ENCODE measurements around the gene PRR20G. TPM values are rescaled to one million over a fixed set of nuclear protein-coding genes. Genes with fewer than 3 reads are reported as not detected.

Gene PRR20G
- total RNA-seq, 1 donor, result not detected

DNA sequence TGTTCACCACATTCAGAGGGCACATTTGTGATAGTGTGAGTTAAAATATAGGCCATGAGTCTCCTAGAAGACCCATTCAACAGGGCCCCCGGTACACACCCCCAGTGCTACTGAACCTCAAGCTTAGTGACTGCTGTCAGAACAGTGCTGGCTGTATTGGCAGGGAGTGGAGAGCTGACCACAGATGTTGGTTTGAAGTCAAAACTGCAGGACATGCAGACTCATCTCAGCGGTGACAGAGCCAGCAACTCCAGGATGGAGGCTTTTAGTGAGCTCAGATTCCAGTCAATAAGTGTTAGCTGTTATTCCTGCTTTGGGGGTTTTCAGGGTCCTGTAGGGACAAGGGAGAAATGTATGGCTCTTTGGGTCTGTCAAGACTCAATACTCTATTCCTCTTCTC is 29.1 kb downstream of the PRR20G start:
- Histone ChIP-seq H3K27me3 (ENCODE audit: insufficient read depth, low read length) (peaks cover 14% of the 10 kb centered on the region), H3K4me2 (ENCODE audit: insufficient read depth, low read length) (no peak overlapping the region), H3K36me3 (ENCODE audit: insufficient read depth, low read length) (no peaks in the 10 kb centered on the region), H3K27ac (ENCODE audit: low read depth, low read length) (no peak overlapping the region), H4K20me1 (ENCODE audit: insufficient read depth, low read length) (no peaks in the 10 kb centered on the region), H2AFZ (ENCODE audit: low read length) (no peak overlapping the region), H3K9me3 (ENCODE audit: low read depth, low read length) (no peaks in the 10 kb centered on the region), H3K4me1 (ENCODE audit: insufficient read depth, low read length) (no peaks in the 10 kb centered on the region), H3K79me2 (ENCODE audit: insufficient read depth, low read length) (no peaks in the 10 kb centered on the region), H3K4me3 (ENCODE audit: insufficient read depth, low read length) (no peak overlapping the region)
- DNase-seq (ENCODE audit: insufficient read length, low spot score, missing footprints), result no peak
- TF ChIP-seq, protein P1, sequence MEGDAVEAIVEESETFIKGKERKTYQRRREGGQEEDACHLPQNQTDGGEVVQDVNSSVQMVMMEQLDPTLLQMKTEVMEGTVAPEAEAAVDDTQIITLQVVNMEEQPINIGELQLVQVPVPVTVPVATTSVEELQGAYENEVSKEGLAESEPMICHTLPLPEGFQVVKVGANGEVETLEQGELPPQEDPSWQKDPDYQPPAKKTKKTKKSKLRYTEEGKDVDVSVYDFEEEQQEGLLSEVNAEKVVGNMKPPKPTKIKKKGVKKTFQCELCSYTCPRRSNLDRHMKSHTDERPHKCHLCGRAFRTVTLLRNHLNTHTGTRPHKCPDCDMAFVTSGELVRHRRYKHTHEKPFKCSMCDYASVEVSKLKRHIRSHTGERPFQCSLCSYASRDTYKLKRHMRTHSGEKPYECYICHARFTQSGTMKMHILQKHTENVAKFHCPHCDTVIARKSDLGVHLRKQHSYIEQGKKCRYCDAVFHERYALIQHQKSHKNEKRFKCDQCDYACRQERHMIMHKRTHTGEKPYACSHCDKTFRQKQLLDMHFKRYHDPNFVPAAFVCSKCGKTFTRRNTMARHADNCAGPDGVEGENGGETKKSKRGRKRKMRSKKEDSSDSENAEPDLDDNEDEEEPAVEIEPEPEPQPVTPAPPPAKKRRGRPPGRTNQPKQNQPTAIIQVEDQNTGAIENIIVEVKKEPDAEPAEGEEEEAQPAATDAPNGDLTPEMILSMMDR (IDR thresholded peaks at IDR 0.05; ENCODE audit: extremely low read depth, low read depth, low read length), result no peak

DNA sequence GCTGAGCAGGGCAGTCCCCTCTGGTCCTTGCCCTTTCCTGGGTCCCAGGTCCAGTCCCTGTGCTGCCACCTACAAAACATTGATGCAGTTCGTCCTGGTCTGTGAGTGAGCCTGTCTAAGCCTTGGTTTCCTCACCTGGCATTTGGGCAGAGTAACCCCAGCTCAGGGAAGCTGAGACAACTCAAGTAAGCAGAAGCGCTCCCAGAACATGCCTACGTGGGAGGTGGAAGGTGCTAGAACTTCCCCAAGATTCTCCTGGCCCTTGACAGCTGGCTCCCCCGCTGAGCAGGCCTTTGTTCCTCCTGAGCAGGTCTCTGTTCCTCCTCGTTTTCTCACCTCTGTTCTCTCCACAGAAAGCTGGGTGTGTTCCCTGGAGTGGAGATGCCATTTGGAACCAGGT is 30.5 kb downstream of the PRR20G start:
- no peak for DNase-seq (ENCODE audit: insufficient read length, low spot score, missing footprints)
- Histone ChIP-seq H3K79me2 (ENCODE audit: insufficient read depth, low read length) (no peaks in the 10 kb centered on the region), H3K27me3 (ENCODE audit: insufficient read depth, low read length) (peaks cover 14% of the 10 kb centered on the region), H3K9me3 (ENCODE audit: low read depth, low read length) (no peaks in the 10 kb centered on the region), H3K4me3 (ENCODE audit: insufficient read depth, low read length) (no peak overlapping the region), H3K27ac (ENCODE audit: low read depth, low read length) (no peak overlapping the region), H2AFZ (ENCODE audit: low read length) (no peak overlapping the region), H3K4me2 (ENCODE audit: insufficient read depth, low read length) (no peak overlapping the region), H3K4me1 (ENCODE audit: insufficient read depth, low read length) (no peaks in the 10 kb centered on the region), H4K20me1 (ENCODE audit: insufficient read depth, low read length) (no peaks in the 10 kb centered on the region), H3K36me3 (ENCODE audit: insufficient read depth, low read length) (no peaks in the 10 kb centered on the region)
- TF ChIP-seq, protein P1 (IDR thresholded peaks at IDR 0.05; ENCODE audit: extremely low read depth, low read depth, low read length), result no peak

DNA sequence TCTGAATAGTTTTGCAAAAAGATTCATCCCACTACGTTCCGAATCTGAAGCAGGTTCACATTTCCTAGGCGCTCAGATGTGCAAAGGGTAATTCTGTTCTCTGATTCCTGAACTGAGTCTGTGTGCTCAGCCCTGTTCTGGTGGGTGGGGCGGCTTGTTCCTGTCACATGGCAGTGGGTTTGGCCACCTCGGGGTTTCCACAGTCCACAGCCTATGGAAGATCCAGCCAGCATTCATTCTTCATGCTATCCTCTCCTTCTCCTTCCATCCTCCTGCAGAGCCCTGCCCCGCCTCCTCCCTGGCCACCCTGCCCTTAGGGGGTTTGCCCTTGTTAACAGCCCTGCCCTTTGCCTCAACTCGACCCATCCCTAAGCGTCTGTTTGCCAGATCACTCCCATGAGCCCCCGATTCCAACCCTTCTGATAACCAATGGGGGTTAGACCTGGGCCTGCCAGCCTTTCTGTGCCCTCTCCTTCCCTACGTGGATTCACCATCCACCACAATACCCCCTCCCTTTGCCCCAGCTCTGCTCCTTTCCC is 31.0 kb downstream of the PRR20G start:
- H3K4me2 ChIP-seq (ENCODE audit: insufficient read depth, low read length), result no peak overlapping the region
- H3K4me1 ChIP-seq (ENCODE audit: insufficient read depth, low read length), result no peaks in the 10 kb centered on the region
- H2AFZ ChIP-seq (ENCODE audit: low read length), result no peak overlapping the region
- H3K4me3 ChIP-seq (ENCODE audit: insufficient read depth, low read length), result no peak overlapping the region
- peaks cover 14% of the 10 kb centered on the region for H3K27me3 ChIP-seq (ENCODE audit: insufficient read depth, low read length)
- no peak overlapping the region for H3K27ac ChIP-seq (ENCODE audit: low read depth, low read length)
- no peaks in the 10 kb centered on the region for H3K79me2 ChIP-seq (ENCODE audit: insufficient read depth, low read length)
- TF ChIP-seq, protein P1 (IDR thresholded peaks at IDR 0.05; ENCODE audit: extremely low read depth, low read depth, low read length), result no peak
- no peaks in the 10 kb centered on the region for H3K9me3 ChIP-seq (ENCODE audit: low read depth, low read length)
- DNase-seq (ENCODE audit: insufficient read length, low spot score, missing footprints), result peak; percentile 65
- no peaks in the 10 kb centered on the region for H4K20me1 ChIP-seq (ENCODE audit: insufficient read depth, low read length)
- H3K36me3 ChIP-seq (ENCODE audit: insufficient read depth, low read length), result no peaks in the 10 kb centered on the region

DNA sequence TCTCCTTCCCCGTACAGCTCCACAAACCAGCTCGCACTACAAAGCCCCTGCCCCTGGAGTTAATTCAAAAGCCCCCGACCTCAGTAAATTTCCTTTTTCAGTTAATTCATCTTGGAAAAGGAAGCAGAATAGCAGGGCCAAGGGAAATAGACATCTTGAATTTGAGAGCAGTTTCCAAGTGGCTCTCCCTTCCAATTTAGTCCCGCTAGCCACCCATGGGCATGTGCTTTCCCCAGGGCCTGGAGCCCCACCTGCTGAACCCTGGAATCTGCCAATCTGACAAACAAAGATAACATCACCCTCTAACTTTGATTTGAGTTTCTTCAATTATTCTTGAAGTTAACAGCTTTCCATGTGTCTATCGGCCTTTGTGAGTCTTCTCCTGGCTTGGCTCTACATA is 31.7 kb downstream of the PRR20G start:
- TF ChIP-seq, protein P1 (IDR thresholded peaks at IDR 0.05; ENCODE audit: extremely low read depth, low read depth, low read length), result no peak
- Histone ChIP-seq H3K27ac (ENCODE audit: low read depth, low read length) (no peak overlapping the region), H3K4me1 (ENCODE audit: insufficient read depth, low read length) (no peaks in the 10 kb centered on the region), H4K20me1 (ENCODE audit: insufficient read depth, low read length) (no peaks in the 10 kb centered on the region), H3K79me2 (ENCODE audit: insufficient read depth, low read length) (no peaks in the 10 kb centered on the region), H3K9me3 (ENCODE audit: low read depth, low read length) (no peaks in the 10 kb centered on the region), H3K4me3 (ENCODE audit: insufficient read depth, low read length) (no peak overlapping the region), H3K4me2 (ENCODE audit: insufficient read depth, low read length) (no peak overlapping the region), H3K36me3 (ENCODE audit: insufficient read depth, low read length) (no peaks in the 10 kb centered on the region), H3K27me3 (ENCODE audit: insufficient read depth, low read length) (peaks cover 14% of the 10 kb centered on the region), H2AFZ (ENCODE audit: low read length) (no peak overlapping the region)
- no peak for DNase-seq (ENCODE audit: insufficient read length, low spot score, missing footprints)

Data from osteoblast (primary cell).